GM21390 (cell line): ENCODE measurements around the gene CCL28.
"Not testable (repeated sequence)": the region's sequence is repeated elsewhere in the genome, so short reads cannot be mapped to it uniquely, and the experiment has no call there.

ENCODE experiments used
- ATAC-seq: cut with Tn5 transposase; IDR thresholded peaks from one replicate; pipeline ENCODE4 v1.9.1; 2021; ENCODE audit not compliant: unreplicated experiment

Gene CCL28

DNA sequence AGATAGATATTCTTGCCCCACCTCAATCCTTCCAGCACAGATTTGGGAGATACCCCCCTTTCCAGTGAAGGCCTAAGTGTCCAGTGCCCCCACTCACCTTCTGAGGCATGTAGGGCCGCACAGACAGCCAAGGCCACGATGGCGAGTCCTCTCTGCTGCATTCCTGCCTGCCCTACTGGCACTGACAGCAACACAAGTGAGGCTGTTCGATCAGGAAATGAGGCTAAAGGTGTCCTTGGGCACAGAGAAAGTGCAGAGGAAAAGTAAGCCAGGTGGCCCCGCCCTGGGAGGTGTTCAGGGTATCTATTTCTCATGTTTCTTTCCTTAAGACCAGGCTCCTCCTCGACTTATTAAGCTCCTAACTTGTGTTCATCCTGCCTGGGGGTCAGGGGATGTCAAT, at the start of gene CCL28:
TSS of gene CCL28 (minus strand) at position 236 of the 400 bp plus-strand sequence. CDS start at position 161, 75 bp downstream.
- ATAC-seq: no peak

GRCh38 chr5:43461066-43461465, 48.9 kb upstream of the CCL28 start:
- no peak for ATAC-seq

GRCh38 chr5:43456556-43456955, 44.4 kb upstream of the CCL28 start:
- no peak for ATAC-seq

DNA sequence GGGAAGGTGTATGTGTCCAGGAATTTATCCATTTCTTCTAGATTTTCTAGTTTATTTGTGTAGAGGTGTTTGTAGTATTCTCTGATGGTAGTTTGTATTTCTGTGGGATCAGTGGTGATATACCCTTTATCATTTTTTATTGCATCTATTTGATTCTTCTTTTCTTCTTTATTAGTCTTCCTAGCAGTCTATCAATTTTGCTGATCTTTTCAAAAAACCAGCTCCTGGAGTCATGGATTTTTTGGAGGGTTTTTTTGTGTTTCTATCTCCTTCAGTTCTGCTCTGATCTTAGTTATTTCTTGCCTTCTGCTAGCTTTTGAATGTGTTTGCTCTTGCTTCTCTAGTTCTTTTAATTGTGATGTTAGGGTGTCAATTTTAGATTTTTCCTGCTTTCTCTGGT, 29.4 kb upstream of the CCL28 start:
- ATAC-seq: not testable (repeated sequence)

GRCh38 chr5:43437062-43437660, 25.0 kb upstream of the CCL28 start:
- no peak for ATAC-seq

- ATAC-seq: no peak
Measured at GRCh38 chr5:43433382-43433781, 21.2 kb upstream of the CCL28 start.

DNA sequence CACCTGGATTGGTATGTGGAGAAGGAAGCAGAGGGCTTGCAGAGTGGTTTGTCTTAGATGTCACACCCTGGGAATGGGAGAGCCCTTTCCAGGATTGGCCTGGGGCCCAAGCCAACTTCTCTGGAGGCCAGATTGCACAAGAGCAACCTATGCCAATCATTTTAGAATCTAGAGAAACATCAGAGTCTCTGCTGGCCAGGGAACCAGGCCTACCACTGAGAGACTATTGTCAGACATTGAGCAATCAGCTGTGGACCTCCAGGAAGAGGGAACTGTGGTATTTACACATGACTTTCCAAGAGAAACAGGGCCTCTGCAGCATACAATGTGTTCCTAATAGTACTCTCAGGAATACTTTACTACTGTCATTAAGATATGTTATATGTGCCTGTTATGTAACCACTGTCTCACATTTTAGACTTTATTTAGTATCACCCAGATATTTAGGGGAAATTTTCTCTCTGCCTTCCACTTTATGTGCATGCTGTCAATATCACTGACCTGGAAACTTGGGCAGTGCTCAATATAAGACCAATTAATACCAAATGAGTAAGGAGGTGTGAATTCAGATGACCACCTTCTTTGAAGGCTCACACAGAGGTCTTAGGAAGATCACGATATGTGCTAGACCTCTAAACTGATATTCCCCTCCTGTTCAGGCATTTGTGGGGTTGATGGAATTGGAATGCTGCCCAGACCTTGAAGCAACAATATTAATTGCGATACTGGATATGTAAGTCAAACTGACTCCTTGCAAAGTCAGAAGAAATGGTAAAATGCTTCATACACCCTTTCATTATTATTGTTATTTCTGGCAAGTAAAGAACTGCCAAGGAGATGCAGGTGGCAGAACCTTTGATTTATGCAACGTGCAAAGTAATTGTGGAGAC, 20.5 kb upstream of the CCL28 start:
- no peak for ATAC-seq

GRCh38 chr5:43429706-43430105, 17.5 kb upstream of the CCL28 start:
- ATAC-seq: no peak

DNA sequence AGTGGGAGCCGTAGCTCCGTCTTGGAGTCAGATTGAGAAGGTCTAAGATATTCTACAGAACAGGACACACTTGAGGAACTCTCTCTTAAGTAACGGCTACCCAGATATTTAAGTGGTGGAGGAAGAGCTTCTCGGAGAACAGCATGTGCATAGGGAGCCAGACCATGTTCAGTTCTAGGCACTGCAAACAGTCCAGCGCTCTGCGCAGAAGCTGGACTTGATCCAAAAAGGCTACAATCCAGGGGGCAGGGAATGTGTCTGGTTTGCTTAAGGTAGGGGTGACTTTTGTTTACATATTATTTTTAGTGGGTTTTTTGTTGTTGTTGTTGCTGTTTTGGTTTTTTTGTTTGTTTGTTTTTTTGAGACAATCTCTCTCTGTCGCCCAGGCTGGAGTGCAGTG, 16.8 kb upstream of the CCL28 start:
- ATAC-seq: no peak

GRCh38 chr5:43427306-43427705, 15.1 kb upstream of the CCL28 start:
- no peak for ATAC-seq

GRCh38 chr5:43425983-43426382, 13.8 kb upstream of the CCL28 start:
- no peak for ATAC-seq

GRCh38 chr5:43423086-43423485, 10.9 kb upstream of the CCL28 start:
- not testable (repeated sequence) for ATAC-seq

DNA sequence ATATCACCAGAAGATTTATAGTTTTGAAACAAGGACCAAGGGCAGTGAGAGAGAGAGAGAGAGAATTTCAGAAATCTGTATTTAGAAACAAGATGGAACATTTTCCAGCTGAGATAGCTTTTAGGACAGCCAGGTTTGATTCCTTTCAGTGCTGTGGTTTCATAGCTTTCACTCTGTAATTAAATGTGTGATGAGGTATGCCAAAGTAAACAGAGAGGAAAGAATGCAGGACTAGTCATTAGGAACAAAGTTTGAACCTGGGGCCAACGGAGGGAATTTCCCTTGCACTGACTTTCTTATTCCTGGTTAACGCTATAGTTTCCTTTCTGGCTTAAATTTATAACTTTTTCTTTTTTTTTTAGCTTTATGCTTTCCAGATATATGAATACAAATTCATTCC, 10.0 kb upstream of the CCL28 start:
- ATAC-seq: no peak

DNA sequence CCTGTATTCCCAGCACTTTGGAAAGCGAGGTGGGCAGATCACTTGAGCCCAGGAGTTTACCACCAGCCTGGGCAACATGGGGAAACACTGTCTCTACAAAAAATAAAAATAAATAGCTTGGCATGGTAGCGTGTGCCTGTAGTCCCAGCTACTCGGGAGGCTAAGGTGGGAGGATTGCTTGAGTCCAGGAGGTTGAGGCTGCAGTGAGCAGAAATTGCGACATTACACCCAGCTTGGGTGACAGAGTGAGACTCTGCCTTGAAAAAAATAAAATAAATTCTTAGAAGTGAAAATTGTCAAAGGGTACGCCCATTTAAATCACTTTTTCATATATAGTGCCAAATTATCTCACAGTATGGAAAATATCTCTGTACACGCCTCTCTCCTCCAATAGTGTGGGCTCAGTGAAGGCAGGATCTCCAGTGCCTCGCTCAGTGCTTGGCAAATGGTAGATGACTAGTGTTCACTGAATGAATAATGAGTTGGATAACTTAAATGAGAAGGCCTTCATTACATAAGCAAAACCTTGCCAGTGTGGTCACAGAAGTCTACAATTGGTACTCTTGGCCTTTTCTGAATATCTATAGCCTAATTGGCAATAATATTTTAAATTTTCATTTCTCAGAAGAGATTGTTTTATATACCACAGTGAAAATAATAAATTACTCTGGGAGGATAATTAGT, 9.4 kb upstream of the CCL28 start:
- no peak for ATAC-seq

DNA sequence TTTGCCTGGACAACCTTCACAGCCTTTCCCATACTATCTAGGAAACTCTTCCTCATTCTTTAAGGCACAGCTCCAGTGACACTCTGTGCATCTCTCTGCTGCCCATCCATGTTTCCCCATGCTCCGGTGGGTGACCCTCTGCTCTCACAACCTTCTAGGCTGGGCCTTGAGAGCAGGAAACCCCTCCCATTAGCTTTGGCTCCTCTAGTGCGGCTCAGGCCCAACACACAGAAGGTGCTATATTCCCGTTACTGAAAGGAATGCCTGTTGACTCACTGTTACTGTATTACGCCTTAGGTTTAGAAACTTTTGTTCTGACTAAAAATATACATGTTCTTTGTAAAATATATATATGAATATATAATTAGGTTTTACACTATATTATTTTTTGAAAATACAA, 8.1 kb upstream of the CCL28 start:
- no peak for ATAC-seq

DNA sequence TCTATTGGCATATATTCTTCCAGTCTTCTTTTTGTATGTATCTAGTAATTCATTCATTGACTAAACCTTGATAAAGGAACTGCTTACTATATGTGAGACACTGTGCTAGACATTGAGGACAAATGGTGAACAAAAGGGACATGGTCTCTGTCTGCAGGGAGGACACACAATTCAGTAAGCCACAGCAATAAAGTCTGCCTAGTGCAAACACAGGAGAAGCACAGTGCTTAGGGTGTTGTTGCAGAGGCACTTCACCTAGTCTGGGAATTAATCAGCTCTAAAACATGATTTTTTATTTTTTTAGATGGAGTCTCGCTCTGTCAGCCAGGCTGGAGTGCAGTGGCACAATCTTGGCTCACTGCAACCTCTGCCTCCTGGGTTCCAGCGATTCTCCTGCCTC, 6.4 kb upstream of the CCL28 start:
- no peak for ATAC-seq

DNA sequence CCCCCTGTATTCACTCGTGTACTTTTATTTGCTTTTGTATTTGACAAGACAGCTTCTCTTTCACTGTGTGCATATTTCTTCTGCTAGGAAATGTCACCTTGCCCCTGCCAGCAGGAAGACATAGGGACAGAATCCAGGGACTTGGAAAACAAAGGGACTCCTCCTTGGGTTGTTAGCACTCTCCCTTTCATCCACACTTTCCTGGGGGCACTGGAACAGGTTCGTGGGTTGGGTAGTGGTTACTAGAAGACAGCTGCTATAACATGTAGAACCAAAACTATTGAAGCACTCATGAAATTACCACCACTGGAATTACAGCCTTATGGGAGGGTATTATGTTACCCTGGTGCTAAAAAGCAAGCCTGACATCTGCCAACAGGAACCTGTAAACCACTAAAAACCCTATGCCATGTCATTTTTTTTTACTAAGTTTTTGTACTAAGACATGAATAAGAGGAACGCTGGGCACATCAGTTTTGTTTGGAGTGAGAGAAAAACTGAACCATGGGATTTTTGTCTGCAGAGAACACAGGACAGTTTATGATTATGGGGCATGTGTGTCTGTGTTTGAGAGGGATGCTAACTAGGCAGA, 4.7 kb upstream of the CCL28 start:
- no peak for ATAC-seq

GRCh38 chr5:43415935-43416802, 4.0 kb upstream of the CCL28 start:
- ATAC-seq: no peak

DNA sequence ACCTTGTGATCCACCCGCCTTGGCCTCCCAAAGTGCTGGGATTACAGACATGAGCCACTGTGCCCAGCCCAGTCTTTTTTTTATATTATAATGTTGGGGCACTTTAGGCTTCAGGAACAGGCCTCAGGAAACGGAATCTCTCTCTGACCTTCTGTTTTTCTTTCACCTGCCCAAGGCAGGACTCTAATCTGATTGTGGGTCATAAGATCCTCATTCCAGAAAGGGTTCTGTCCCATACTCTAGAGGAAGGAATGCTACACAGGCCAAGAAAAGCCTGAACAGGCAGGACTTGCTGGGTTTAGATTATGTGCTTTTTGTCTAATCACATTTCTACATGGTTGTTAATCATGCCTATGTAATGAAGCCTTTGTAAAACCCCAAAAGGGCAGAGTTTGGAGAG, 1.8 kb upstream of the CCL28 start:
- ATAC-seq: no peak

DNA sequence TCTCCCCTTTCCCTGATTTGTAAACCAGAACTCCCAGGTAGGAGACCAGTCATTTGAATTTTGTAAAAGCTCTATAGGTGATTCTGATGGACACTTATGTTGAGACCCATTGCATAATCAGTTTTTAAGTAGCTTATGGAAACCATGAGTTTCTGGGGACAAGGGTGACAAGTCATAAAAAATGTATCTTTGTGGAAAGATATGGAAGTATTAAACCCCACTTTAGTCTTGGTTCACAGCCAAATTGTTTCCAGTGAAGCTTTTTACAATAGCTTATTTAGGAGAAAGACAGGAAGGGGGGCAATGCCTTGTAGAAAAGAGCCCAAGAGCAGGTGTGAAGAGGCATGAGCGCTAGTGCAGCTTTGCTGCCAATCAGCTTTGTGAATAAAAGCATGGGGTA, 453 bp upstream of the CCL28 start:
- no peak for ATAC-seq

DNA sequence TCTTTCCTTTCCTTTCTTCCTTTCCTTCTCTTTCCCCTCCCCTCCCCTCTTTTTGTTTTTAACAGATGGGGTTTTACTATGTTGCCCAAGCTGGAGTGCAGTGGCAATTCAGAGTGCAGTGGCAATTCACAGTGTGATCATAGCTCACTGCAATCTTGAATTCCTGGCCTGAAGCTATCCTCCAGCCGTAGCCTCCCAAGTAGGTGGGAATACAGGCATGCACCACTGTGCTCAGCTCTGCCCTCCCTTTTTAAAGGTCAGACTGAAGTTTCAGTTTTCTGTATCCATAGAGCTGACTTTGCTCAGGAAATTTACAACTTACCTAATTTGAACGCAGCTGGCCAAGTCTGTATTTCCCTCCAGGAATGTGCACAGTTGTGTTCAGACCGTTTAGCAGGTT, 696 bp downstream of the CCL28 start:
- no peak for ATAC-seq
